CD14-positive monocyte (primary cell): ENCODE measurements around the gene GK. TPM values are rescaled to one million over a fixed set of nuclear protein-coding genes. Genes with fewer than 3 reads are reported as not detected.

ENCODE experiments used
- DNase-seq, 3 donors: peaks; one replicate each; pipeline ENCODE4 v3.0.0-alpha.2; 2011 to 2022
- H2AFZ ChIP-seq: 2 replicates; pipeline ENCODE4 v1.6.0; 2012; ENCODE audit warnings: mild to moderate bottlenecking, low read depth, low read length, inconsistent platforms; ENCODE audit not compliant: insufficient read depth, poor library complexity, severe bottlenecking
- H3K27ac ChIP-seq, 2 donors: 1 replicate in 1 of 2; 2 replicates in 1 of 2; pipeline ENCODE4 v1.5.1; 2012 to 2013; ENCODE audit warnings: low read length in 2 of 2, control low read depth in 1 of 2, inconsistent platforms in 1 of 2, low read depth in 1 of 2, mild to moderate bottlenecking in 1 of 2
- H3K27me3 ChIP-seq, 2 donors: one replicate each; pipeline versions ENCODE4 v1.6.0 to v1.6.1; 2011 to 2013; ENCODE audit warnings: low read length in 2 of 2; ENCODE audit not compliant: control insufficient read depth in 2 of 2, insufficient read depth in 2 of 2
- H3K36me3 ChIP-seq, 2 donors: replicated peaks in 1 of 2; 1 replicate in 1 of 2; 2 replicates in 1 of 2; pipeline versions ENCODE4 v1.5.1 to v1.6.1; 2012 to 2013; ENCODE audit warnings: low read length in 2 of 2, control low read depth in 1 of 2, inconsistent platforms in 1 of 2, mild to moderate bottlenecking in 1 of 2; ENCODE audit not compliant: insufficient read depth in 2 of 2, control insufficient read depth in 1 of 2
- H3K4me1 ChIP-seq, 2 donors: 1 replicate in 1 of 2; 2 replicates in 1 of 2; pipeline versions ENCODE4 v1.5.1 to v1.6.1; 2012 to 2013; ENCODE audit warnings: low read length in 2 of 2, control low read depth in 1 of 2, inconsistent platforms in 1 of 2, mild to moderate bottlenecking in 1 of 2, moderate library complexity in 1 of 2; ENCODE audit not compliant: insufficient read depth in 2 of 2, control insufficient read depth in 1 of 2
- H3K4me2 ChIP-seq: replicated peaks from 2 replicates; pipeline ENCODE3; 2012; ENCODE audit warnings: low read length, moderate library complexity, mild to moderate bottlenecking; ENCODE audit not compliant: poor library complexity, severe bottlenecking; ENCODE audit errors: extremely low read depth
- H3K4me3 ChIP-seq, 3 experiments: fragments of 200-600 bp in 1 of 3; sonication (generic) in 1 of 3; replicated peaks in 1 of 3; 1 replicate in 2 of 3; 2 replicates in 1 of 3; pipeline ENCODE4 v1.5.1; 2011 to 2013; ENCODE audit warnings: low read length in 3 of 3, mild to moderate bottlenecking in 3 of 3, control low read depth in 2 of 3, low read depth in 2 of 3, inconsistent platforms in 1 of 3, moderate library complexity in 1 of 3
- H3K79me2 ChIP-seq: 2 replicates; pipeline ENCODE4 v1.6.0; 2012; ENCODE audit warnings: mild to moderate bottlenecking, control low read depth, inconsistent platforms, low read length, moderate library complexity; ENCODE audit not compliant: insufficient read depth
- H3K9ac ChIP-seq: 2 replicates; pipeline ENCODE4 v1.6.0; 2017; ENCODE audit warnings: low read length, mild to moderate bottlenecking; ENCODE audit not compliant: insufficient read depth, poor library complexity, severe bottlenecking
- H3K9me3 ChIP-seq, 2 donors: replicated peaks in 1 of 2; 1 replicate in 1 of 2; 2 replicates in 1 of 2; pipeline versions ENCODE4 v1.5.1 to v1.6.1; 2012 to 2013; ENCODE audit warnings: low read length in 2 of 2, control low read depth in 1 of 2; ENCODE audit not compliant: control insufficient read depth in 1 of 2, insufficient read depth in 1 of 2
- H4K20me1 ChIP-seq: 2 replicates; pipeline ENCODE4 v1.6.0; 2012; ENCODE audit warnings: mild to moderate bottlenecking, low read length, control low read depth, moderate library complexity; ENCODE audit not compliant: insufficient read depth
- H3K27ac Mint-ChIP-seq, 7 donors: one replicate each; pipeline ENCODE4 v1.8.0; 2020; ENCODE audit warnings: mild to moderate bottlenecking in 7 of 7, mixed read lengths in 7 of 7, moderate library complexity in 6 of 7, inconsistent platforms in 2 of 7
- H3K27me3 Mint-ChIP-seq, 3 donors: one replicate each; pipeline ENCODE4 v1.8.0; 2021 to 2022; ENCODE audit warnings: low read depth in 3 of 3, mild to moderate bottlenecking in 3 of 3, mixed read lengths in 3 of 3, moderate library complexity in 3 of 3, inconsistent platforms in 1 of 3
- H3K36me3 Mint-ChIP-seq, 2 donors: one replicate each; pipeline ENCODE4 v1.8.0; 2020; ENCODE audit warnings: mixed read lengths in 2 of 2, inconsistent platforms in 1 of 2, mild to moderate bottlenecking in 1 of 2
- H3K4me1 Mint-ChIP-seq: one replicate; pipeline ENCODE4 v1.8.0; 2020; ENCODE audit warnings: mild to moderate bottlenecking, mixed read lengths
- H3K4me3 Mint-ChIP-seq, 2 donors: one replicate each; pipeline ENCODE4 v1.8.0; 2020; ENCODE audit warnings: mild to moderate bottlenecking in 2 of 2, mixed read lengths in 2 of 2, moderate library complexity in 1 of 2
- H3K9me3 Mint-ChIP-seq, 7 donors: one replicate each; pipeline ENCODE4 v1.8.0; 2020 to 2022; ENCODE audit warnings: mixed read lengths in 7 of 7, mild to moderate bottlenecking in 6 of 7, moderate library complexity in 6 of 7, inconsistent platforms in 2 of 7
- CTCF ChIP-seq: fragments of 200-600 bp; IDR thresholded peaks from one replicate; pipeline ENCODE4 v1.8.0; 2022; ENCODE audit warnings: antibody characterized with exemption, mild to moderate bottlenecking
- WGBS: methylation state at CpG from one replicate; pipeline ENCODE4 v1.1.5; 2013; ENCODE audit warnings: missing lambda C conversion rate; ENCODE audit not compliant: insufficient coverage; 5-methylcytosine and 5-hydroxymethylcytosine counted together
- intact Hi-C, 2 donors: fragments of 100-400 bp; cut with micrococcal nuclease; formaldehyde crosslinking; loops; one replicate each; pipeline versions ENCODE4 v1.15.0 to v1.15.1; 2023
- polyA plus RNA-seq, 3 donors: library from polyadenylated mRNA; depleted of rRNA in 1 of 3; unstranded in 2 of 3; stranded (reverse) in 1 of 3; fragments of 300-500 nt in 2 of 3; fragments of >200 nt in 1 of 3; fragmentation: Illumina TruSeq in 2 of 3; gene quantifications; 1 replicate in 2 of 3; 2 replicates in 1 of 3; pipeline ENCODE4 v1.2.3, GENCODE V29; 2012 to 2021

The GK gene
- polyA plus RNA-seq, 3 donors, result 21.2 to 51.9 (median 41.0) TPM

- Histone ChIP-seq H3K79me2 (peaks cover 41% of the 10 kb centered on the region), H4K20me1 (no peaks in the 10 kb centered on the region), H3K4me1 (peaks cover 41 to 56% of the 10 kb centered on the region in 2 donors), H3K27me3 (peaks cover 0 to 2% of the 10 kb centered on the region in 2 donors), H3K4me3 (peak overlapping the region in 2 of 3 experiments; percentile 16 to 56), H3K9ac (no peak overlapping the region), H3K27ac (peak overlapping the region; percentile 40 to 69), H3K36me3 (no peaks in the 10 kb centered on the region), H3K9me3 (peaks cover 8 to 10% of the 10 kb centered on the region in 2 donors), H3K4me2 (peak overlapping the region; percentile 65), H2AFZ (peak overlapping the region; percentile 36)
- Mint-ChIP-seq H3K4me1 (peaks cover 41% of the 10 kb centered on the region), H3K27ac (peak overlapping the region; percentile 78 to 97 (median 96)), H3K9me3 (peaks cover 0 to 22% (median 10%) of the 10 kb centered on the region in 7 donors), H3K4me3 (peak overlapping the region; percentile 43 to 68), H3K36me3 (peaks cover 2 to 6% of the 10 kb centered on the region in 2 donors), H3K27me3 (peaks cover 0 to 4% (median 0%) of the 10 kb centered on the region in 3 donors)
- peak; percentile 45 for TF ChIP-seq CTCF
- peak; percentile 42 to 66 (median 52) for DNase-seq
- WGBS, result no CpG with 5 or more reads among the region's 7 CpGs
- intact Hi-C loops, result no loop called here
Observed at GRCh38 chrX:30618160-30618765, 35.0 kb upstream of the GK start.

- Histone ChIP-seq H3K27ac (peak overlapping the region; percentile 69 to 72), H3K4me3 (no peak overlapping the region), H3K9ac (no peak overlapping the region), H3K4me2 (no peak overlapping the region), H3K79me2 (peaks cover 34% of the 10 kb centered on the region), H4K20me1 (no peaks in the 10 kb centered on the region), H3K4me1 (peaks cover 32 to 41% of the 10 kb centered on the region in 2 donors), H2AFZ (no peak overlapping the region), H3K9me3 (peaks cover 8 to 10% of the 10 kb centered on the region in 2 donors), H3K27me3 (peaks cover 0 to 2% of the 10 kb centered on the region in 2 donors), H3K36me3 (no peaks in the 10 kb centered on the region)
- DNase-seq, result no peak
- Mint-ChIP-seq H3K4me3 (no peak overlapping the region), H3K4me1 (peaks cover 34% of the 10 kb centered on the region), H3K9me3 (peaks cover 0 to 22% (median 10%) of the 10 kb centered on the region in 7 donors), H3K27me3 (peaks cover 0 to 7% (median 0%) of the 10 kb centered on the region in 3 donors), H3K36me3 (peaks cover 2 to 6% of the 10 kb centered on the region in 2 donors), H3K27ac (peak overlapping the region; percentile 96 to 98 (median 96))
- WGBS, result no CpG with 5 or more reads among the region's 3 CpGs
- intact Hi-C loops, result loop anchor here in 1 of 2 donors (10.0 kb wide), 1 partner anchor 45 kb away; the partner anchor contains the start of gene TASL
- no peak for TF ChIP-seq CTCF
Observed at GRCh38 chrX:30620125-30620524, 33.1 kb upstream of the GK start.
